A549 (cell line): ENCODE measurements around the gene SHMT2. TPM values are rescaled to one million over a fixed set of nuclear protein-coding genes. Genes with fewer than 3 reads are reported as not detected.

Experiments used
- ATAC-seq, 2 experiments: fragments of 200-7000 bp in 1 of 2; fragments of >200 bp in 1 of 2; cut with Nextera tagmentation in 1 of 2; cut with Tn5 transposase in 1 of 2; 3 replicates each; pipeline versions ENCODE4 v1.8.0 to v1.9.1; 2018 to 2020; ENCODE audit warnings: mild to moderate bottlenecking in 1 of 2, moderate library complexity in 1 of 2
- CTCF ChIA-PET: fragments of 300-600 bp; sonication (Branson Sonifier 250); formaldehyde crosslinking; extraction: SDS; loops from one replicate; lab custom pipeline; 2021; ENCODE audit warnings: antibody characterized with exemption, inconsistent platforms; lab: Yijun Ruan, JAX
- POLR2A ChIA-PET: fragments of 350-600 bp; formaldehyde crosslinking; extraction: SDS; loops from one replicate; lab custom pipeline; 2021; ENCODE audit warnings: antibody characterized with exemption, inconsistent platforms; lab: Yijun Ruan, JAX
- DNase-seq, 2 experiments: peaks; one replicate each; pipeline versions ENCODE4 v3.0.0 to v3.0.0-alpha.2; 2011 to 2016; ENCODE audit warnings: low read depth in 1 of 2, low spot score in 1 of 2
- FAIRE-seq: peaks from 2 replicates; lab custom pipeline; 2011; peaks lifted over from hg19 to GRCh38; lab: Jason Lieb, UNC
- H3K27ac ChIP-seq, 2 experiments: fragments of >200 bp; sonication (Bioruptor Twin); formaldehyde crosslinking; 3 replicates each; pipeline ENCODE4 v1.5.1; 2016 to 2017
- H3K4me1 ChIP-seq: fragments of >200 bp; sonication (Bioruptor Twin); formaldehyde crosslinking; 3 replicates; pipeline ENCODE4 v1.6.1; 2016
- H3K4me2 ChIP-seq: fragments of >200 bp; sonication (Bioruptor Twin); formaldehyde crosslinking; 3 replicates; pipeline ENCODE4 v1.6.1; 2016
- H3K4me3 ChIP-seq: fragments of >200 bp; sonication (Bioruptor Twin); formaldehyde crosslinking; 3 replicates; pipeline ENCODE4 v1.5.1; 2016
- H3K9me3 ChIP-seq: fragments of >200 bp; sonication (Bioruptor Twin); formaldehyde crosslinking; 3 replicates; pipeline ENCODE4 v1.6.1; 2016
- ATOH8 ChIP-seq: fragments of 250-450 bp; sonication (Bioruptor Pico); IDR thresholded peaks from 2 replicates; pipeline ENCODE4 v1.5.0; 2020; ENCODE audit warnings: low read depth, mild to moderate bottlenecking, moderate library complexity
- BCL3 ChIP-seq: fragments of >200 bp; sonication (Bioruptor Twin); formaldehyde crosslinking; IDR thresholded peaks from 3 replicates; pipeline ENCODE4 v1.6.1; 2016
- CBX2 ChIP-seq: fragments of 200-600 bp; sonication (generic); IDR thresholded peaks from 2 replicates; pipeline ENCODE4 v1.6.1; 2016; ENCODE audit warnings: low read depth, mild to moderate bottlenecking, borderline replicate concordance
- CHD4 ChIP-seq: fragments of 200-600 bp; sonication (generic); IDR thresholded peaks from 2 replicates; pipeline ENCODE4 v1.6.1; 2016; ENCODE audit warnings: antibody characterized with exemption, mild to moderate bottlenecking, borderline replicate concordance
- FOSB ChIP-seq: fragments of 250-450 bp; sonication (Bioruptor Pico); IDR thresholded peaks from 2 replicates; pipeline ENCODE4 v1.5.0; 2020; ENCODE audit warnings: mild to moderate bottlenecking, moderate library complexity
- FOSL2 ChIP-seq, 2 experiments: fragments of 450-650 bp in 1 of 2; fragments of >200 bp in 1 of 2; sonication (Bioruptor Twin) in 1 of 2; formaldehyde crosslinking; IDR thresholded peaks; 2 replicates each; pipeline versions ENCODE4 v1.5.0 to v1.6.1; 2016 to 2020; ENCODE audit warnings: mild to moderate bottlenecking in 1 of 2, moderate library complexity in 1 of 2
- HMGXB4 ChIP-seq: fragments of 250-450 bp; sonication (Bioruptor Pico); IDR thresholded peaks from 2 replicates; pipeline ENCODE4 v1.5.0; 2021; ENCODE audit warnings: mild to moderate bottlenecking, moderate library complexity, borderline replicate concordance
- HOXB5 ChIP-seq: fragments of 250-450 bp; sonication (Bioruptor Pico); IDR thresholded peaks from 2 replicates; pipeline ENCODE4 v1.5.0; 2020; ENCODE audit warnings: mild to moderate bottlenecking, moderate library complexity
- KDM5A ChIP-seq: fragments of 200-600 bp; sonication (generic); IDR thresholded peaks from 2 replicates; pipeline ENCODE4 v1.6.1; 2016; ENCODE audit warnings: antibody characterized with exemption, mild to moderate bottlenecking
- MAFK ChIP-seq: fragments of 450-650 bp; IDR thresholded peaks from 2 replicates; pipeline ENCODE4 v1.6.1; 2014; ENCODE audit not compliant: partially characterized antibody
- NR3C1 ChIP-seq: fragments of >200 bp; sonication (Bioruptor Twin); formaldehyde crosslinking; IDR thresholded peaks from 3 replicates; pipeline ENCODE4 v1.6.1; 2017
- PHF8 ChIP-seq: fragments of 200-600 bp; sonication (generic); IDR thresholded peaks from 2 replicates; pipeline ENCODE4 v1.6.1; 2016; ENCODE audit warnings: low read depth, mild to moderate bottlenecking, antibody characterized with exemption, moderate library complexity, borderline replicate concordance
- POLR2A ChIP-seq: IDR thresholded peaks from 2 replicates; pipeline ENCODE4 v1.6.1; 2012; ENCODE audit warnings: mild to moderate bottlenecking, low read length
- REST ChIP-seq: fragments of 200-600 bp; sonication (generic); IDR thresholded peaks from 2 replicates; pipeline ENCODE4 v1.6.1; 2016; ENCODE audit warnings: antibody characterized with exemption, mild to moderate bottlenecking, moderate library complexity
- RFX5 ChIP-seq: fragments of 450-650 bp; IDR thresholded peaks from 2 replicates; pipeline ENCODE4 v1.7.1; 2014; ENCODE audit warnings: antibody characterized with exemption, mild to moderate bottlenecking, moderate library complexity
- SMC3 ChIP-seq: fragments of >200 bp; sonication (Bioruptor Twin); formaldehyde crosslinking; IDR thresholded peaks from 3 replicates; pipeline ENCODE4 v1.6.1; 2018; ENCODE audit warnings: inconsistent platforms
- TP53 ChIP-seq: fragments of 250-450 bp; sonication (Bioruptor Pico); IDR thresholded peaks from 2 replicates; pipeline ENCODE4 v1.5.0; 2021; ENCODE audit warnings: mild to moderate bottlenecking, moderate library complexity
- USF2 ChIP-seq: fragments of 450-650 bp; IDR thresholded peaks from 2 replicates; pipeline ENCODE4 v1.6.1; 2014; ENCODE audit warnings: antibody characterized with exemption
- ZC3H11A ChIP-seq: fragments of 450-650 bp; IDR thresholded peaks from 2 replicates; pipeline ENCODE4 v1.6.1; 2014; ENCODE audit warnings: antibody characterized with exemption, mild to moderate bottlenecking
- ZNF302 ChIP-seq: fragments of 250-450 bp; sonication (Bioruptor Pico); IDR thresholded peaks from 2 replicates; pipeline ENCODE4 v1.9.0; 2021; ENCODE audit warnings: inconsistent platforms, mild to moderate bottlenecking, moderate library complexity
- WGBS: methylation state at CpG from one replicate; pipeline ENCODE4 v1.1.6; 2017; ENCODE audit errors: missing lambda C conversion rate; 5-methylcytosine and 5-hydroxymethylcytosine counted together
- polyA plus RNA-seq, 4 experiments: library from polyadenylated mRNA; depleted of rRNA in 3 of 4; stranded (reverse); fragments of >200 nt; fragmentation: RNase III in 1 of 4; extraction: RNeasy Plus Mini Kit Qiagen cat#74134 plus additional on column Dnase treatment in 1 of 4; gene quantifications; 2 replicates in 3 of 4; 3 replicates in 1 of 4; pipeline ENCODE4 v1.2.3, GENCODE V29; 2011 to 2017

Gene SHMT2
- polyA plus RNA-seq, 2 of the 4 experiments (the other 2 are of a cell fraction) = 113 to 156 TPM

- TF ChIP-seq NR3C1 (no peak), CBX2 (no peak), HOXB5 (no peak), ZNF302 (no peak), FOSL2 (IDR thresholded peaks at IDR 0.05) (no peak), FOSL2 (CRISPR knock-in tag; IDR thresholded peaks at IDR 0.05) (no peak)
- Histone ChIP-seq H3K9me3 (no peaks in the 10 kb centered on the region), H3K4me1 (peaks cover 10% of the 10 kb centered on the region; the same call in 2 of the 3 replicates), H3K27ac (no peak overlapping the region), H3K4me3 (no peak overlapping the region), H3K4me2 (no peak overlapping the region)
- DNase-seq = no peak
- POLR2A ChIA-PET = no interaction called here
- no peak for FAIRE-seq
- ATAC-seq = no peak
- CTCF ChIA-PET = interaction anchor here (1.3 to 26.5 kb wide), 5 partner anchors 9 to 218 kb away, joined by 4 to 615 read pairs (median 4); partner anchors contain the start of genes NXPH4 and STAT6
- 94% methylated on average over 3 of the region's 3 CpGs for WGBS
These were observed 4.7 kb downstream of the SHMT2 start for GRCh38 chr12:57234233-57234570.

GRCh38 chr12:57234571-57235016, 5.1 kb downstream of the SHMT2 start:
- TF ChIP-seq USF2 = no peak
- TF ChIP-seq REST = no peak
- no peak for TF ChIP-seq PHF8
- no peak for TF ChIP-seq ATOH8 (CRISPR knock-in tag)
- TF ChIP-seq KDM5A = no peak
- TF ChIP-seq MAFK = no peak
- TF ChIP-seq SMC3 = no peak
- TF ChIP-seq BCL3 = no peak
- TF ChIP-seq ZC3H11A = no peak
- TF ChIP-seq RFX5 = no peak
- TF ChIP-seq FOSB (CRISPR knock-in tag) = no peak
- TF ChIP-seq HMGXB4 (CRISPR knock-in tag) = no peak
- no peak for TF ChIP-seq CHD4
- TF ChIP-seq POLR2A = no peak
- TF ChIP-seq TP53 (CRISPR knock-in tag) = no peak
- no peak for ATAC-seq
- ChIA-PET CTCF (interaction anchor here (3.8 to 26.5 kb wide), 2 partner anchors 9 to 19 kb away, joined by 20 to 615 read pairs; partner anchors contain the start of gene NXPH4), POLR2A (no interaction called here)
- H3K4me2 ChIP-seq = no peak overlapping the region
- 93% methylated on average over 10 of the region's 10 CpGs for WGBS
- H3K4me3 ChIP-seq = no peak overlapping the region
- FAIRE-seq = no peak
- H3K27ac ChIP-seq = no peak overlapping the region
- no peak for DNase-seq
- peaks cover 9% of the 10 kb centered on the region; the same call in 2 of the 3 replicates for H3K4me1 ChIP-seq
- H3K9me3 ChIP-seq = no peaks in the 10 kb centered on the region
